Activated CD8-positive, alpha-beta memory T cell treated with anti-CD3 and anti-CD28 coated beads for 48 hours (primary cell): ENCODE results near the gene TRPV4.
A peak's percentile ranks its signal among the peaks of the same experiment; 100 is the strongest.

Experiments
- DNase-seq, 3 experiments: peaks; one replicate each; pipeline ENCODE4 v3.0.0-alpha.2; 2020; ENCODE audit warnings: low read depth in 2 of 3, low spot score in 2 of 3

The TRPV4 gene

GRCh38 chr12:109808876-109809646 lies 24.1 kb downstream of the TRPV4 start:
- DNase-seq: no peak

DNA sequence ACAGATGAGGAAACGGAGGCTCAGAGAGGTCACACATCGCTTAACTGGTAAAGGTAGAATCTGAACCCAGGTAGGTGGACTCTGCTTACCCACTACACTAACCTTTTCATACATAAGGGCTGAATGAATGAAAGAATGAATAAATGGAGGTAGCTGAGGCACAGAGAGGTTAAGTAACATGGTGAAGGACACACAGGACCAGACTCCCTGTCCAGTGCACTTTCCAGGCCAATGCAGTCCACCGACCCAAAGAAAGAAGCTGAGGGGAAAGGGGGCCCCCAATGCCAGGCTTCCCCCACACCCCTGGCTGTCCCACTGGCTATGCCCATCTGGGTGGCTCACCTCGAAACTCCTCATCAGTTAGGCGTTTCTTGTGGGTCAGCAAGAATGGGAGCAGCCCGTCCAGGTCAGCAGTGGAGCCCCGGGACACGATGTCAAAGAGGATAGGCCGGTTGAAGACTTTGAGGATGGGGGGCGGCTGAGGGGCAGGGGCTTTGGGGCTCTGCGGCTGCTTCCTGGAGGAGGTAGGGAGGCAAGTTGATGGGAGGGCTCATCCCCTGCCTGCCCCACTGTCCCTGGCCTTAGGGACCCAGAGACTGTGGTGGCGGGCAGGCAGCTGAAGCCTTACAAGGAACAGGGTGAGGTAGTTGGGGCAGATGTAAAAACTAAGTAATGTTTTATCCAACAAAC lies 25.1 kb downstream of the TRPV4 start:
- DNase-seq: no peak

GRCh38 chr12:109804820-109805761 lies 28.1 kb downstream of the TRPV4 start:
- DNase-seq: peak; percentile 4 to 48 (median 43)

DNA sequence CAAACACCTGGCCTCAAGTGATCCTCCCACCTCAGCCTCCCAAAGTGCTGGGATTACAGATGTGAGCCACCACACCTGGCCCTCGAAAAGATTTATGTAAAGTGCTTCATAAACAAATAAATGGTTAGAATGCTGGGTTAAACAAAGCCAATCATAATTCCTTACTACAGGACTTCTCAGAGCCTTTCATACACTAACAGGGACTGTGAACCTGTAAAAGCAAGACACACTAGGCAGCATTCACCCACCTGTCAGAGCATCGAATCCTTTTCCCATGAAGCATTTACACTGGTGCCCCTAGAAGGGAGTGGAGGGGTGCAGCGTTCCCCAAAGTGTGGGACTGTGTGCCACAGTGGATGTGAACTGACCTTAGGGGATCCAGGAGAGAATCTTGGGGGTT lies 29.5 kb downstream of the TRPV4 start:
- no peak for DNase-seq

GRCh38 chr12:109802828-109803227 lies 30.4 kb downstream of the TRPV4 start:
- DNase-seq: no peak

- DNase-seq: no peak
Observed at GRCh38 chr12:109800536-109800935, 32.7 kb downstream of the TRPV4 start.

- DNase-seq: no peak
Observed at GRCh38 chr12:109798691-109799090, 34.5 kb downstream of the TRPV4 start.

DNA sequence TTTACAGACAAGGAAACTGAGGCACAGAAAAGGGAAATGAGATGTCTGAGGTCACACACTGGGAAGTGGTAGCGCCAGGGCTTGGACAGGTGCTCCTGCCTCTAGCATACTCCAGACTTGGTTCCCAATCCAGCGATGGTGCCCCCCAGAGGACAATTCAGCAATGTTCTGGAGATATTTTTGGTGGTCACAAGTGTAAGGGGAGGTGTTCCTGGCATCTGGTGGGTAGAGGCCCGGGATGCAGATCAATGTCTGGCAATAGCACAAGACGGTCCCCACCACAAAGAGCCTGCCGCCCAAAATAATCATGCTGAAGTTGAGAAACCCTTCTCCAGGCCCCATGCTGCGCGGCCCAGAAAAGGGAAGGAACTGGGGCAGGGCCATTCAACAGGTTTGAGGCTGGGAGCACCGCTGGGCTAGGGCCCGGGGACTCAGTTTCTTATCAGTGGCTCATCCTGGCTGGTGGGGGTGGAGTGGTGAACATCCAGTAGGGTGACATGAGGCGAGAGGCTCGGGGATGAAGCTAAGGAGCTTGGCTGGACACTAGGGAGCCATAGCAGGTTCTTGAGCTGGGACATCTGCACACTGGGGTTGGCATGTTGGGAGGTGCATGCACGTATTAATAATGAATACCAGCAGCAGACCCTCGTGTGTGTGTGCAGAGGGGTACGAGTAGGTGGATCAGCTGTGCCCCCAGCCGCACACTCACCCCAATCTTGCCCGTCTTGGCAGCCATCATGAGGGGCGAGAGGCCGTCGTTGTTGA lies 35.1 kb downstream of the TRPV4 start:
- no peak for DNase-seq

- DNase-seq: no peak
Observed at GRCh38 chr12:109796057-109796456, 37.1 kb downstream of the TRPV4 start.

DNA sequence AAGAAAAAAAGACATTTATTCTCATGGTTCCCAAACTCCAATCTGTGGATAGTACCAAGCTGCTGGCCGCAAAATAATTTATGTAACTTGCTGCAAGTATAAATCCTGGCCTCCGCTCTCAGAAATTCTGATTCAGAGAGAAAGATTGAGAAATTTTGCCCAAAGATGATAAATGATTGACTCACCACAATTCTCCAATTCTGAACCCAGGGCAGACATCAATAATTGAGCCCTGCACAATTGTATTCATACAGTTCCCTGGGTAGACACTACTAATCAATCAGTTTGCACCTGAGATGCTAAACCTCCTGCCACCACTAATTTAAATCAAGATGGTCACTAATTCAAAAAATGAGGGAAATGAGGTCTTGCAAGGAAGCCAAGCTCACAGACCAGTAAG lies 38.2 kb downstream of the TRPV4 start:
- DNase-seq: no peak

- DNase-seq: no peak
Observed at GRCh38 chr12:109793826-109794501, 39.2 kb downstream of the TRPV4 start.

GRCh38 chr12:109793411-109793810 lies 39.8 kb downstream of the TRPV4 start:
- DNase-seq: no peak

- no peak for DNase-seq
Observed at GRCh38 chr12:109792992-109793391, 40.2 kb downstream of the TRPV4 start.

DNA sequence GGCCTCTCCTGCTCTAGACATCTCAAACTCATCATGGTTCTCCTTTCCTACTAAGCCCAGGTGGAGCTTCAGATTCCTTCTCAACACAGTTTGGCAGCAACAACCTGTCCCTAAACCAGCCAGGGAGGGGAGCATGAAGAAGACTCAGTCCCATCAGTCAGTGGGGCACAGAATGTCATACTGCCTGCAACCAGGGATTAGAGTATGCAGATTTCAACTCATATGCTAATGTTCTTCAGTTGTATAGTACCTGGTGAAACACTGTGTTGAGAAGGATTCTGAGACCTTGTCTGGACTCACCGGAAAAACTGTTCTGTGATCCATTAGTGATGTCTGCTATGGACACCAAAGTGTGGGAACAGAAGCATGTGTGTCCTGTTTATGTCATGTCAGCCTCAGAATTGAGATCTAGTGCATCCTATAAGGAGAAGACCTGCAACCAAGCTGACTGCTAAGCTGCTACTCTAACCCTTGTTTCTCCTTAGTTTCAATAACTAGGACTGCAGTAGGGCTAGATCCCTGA lies 43.6 kb downstream of the TRPV4 start:
- DNase-seq: no peak

DNA sequence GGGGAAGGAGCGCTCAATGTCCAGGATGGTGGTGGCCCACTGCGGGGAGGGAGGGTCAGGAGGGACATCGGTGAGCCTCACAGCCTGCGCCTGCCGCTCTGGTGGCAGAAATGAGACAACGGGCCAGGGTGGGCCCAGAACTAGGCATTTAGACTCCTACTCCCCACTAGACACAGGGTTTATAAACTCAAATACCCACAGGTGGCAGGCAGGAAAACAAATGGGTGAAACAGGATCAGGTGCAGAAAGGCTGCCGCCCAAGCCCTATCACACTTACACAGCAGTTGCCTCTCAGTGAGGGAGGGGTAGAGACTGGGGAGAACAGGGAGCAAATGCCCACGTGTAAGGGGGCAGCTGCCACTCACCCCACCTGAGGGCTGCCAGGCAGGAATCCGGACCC lies 46.4 kb downstream of the TRPV4 start:
- no peak for DNase-seq

GRCh38 chr12:109785854-109786253 lies 47.3 kb downstream of the TRPV4 start:
- DNase-seq: no peak

GRCh38 chr12:109783965-109784244 lies 49.3 kb downstream of the TRPV4 start:
- no peak for DNase-seq

GRCh38 chr12:109783135-109783964 lies 49.8 kb downstream of the TRPV4 start:
- DNase-seq: no peak

DNA sequence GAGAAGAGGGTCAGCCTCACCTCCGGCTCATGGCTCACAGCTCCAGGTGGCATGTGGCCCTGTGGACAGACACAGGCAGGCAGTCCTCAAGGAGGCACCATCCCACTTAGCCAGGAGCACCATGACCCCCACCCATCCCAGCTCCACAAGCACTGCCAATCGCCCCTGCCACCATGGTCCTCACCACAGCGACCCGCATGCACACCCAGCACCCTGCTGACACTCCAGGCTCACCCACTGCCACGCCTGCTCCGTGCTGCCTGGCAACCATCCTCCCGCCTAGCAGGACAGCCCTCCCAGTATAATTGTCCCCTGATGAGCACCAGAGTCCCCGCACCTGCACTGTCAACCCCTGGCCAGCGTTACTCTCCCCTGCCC lies 50.9 kb downstream of the TRPV4 start:
- DNase-seq: no peak
